ENCODE data around the gene BHLHA15.

Gene BHLHA15

DNA sequence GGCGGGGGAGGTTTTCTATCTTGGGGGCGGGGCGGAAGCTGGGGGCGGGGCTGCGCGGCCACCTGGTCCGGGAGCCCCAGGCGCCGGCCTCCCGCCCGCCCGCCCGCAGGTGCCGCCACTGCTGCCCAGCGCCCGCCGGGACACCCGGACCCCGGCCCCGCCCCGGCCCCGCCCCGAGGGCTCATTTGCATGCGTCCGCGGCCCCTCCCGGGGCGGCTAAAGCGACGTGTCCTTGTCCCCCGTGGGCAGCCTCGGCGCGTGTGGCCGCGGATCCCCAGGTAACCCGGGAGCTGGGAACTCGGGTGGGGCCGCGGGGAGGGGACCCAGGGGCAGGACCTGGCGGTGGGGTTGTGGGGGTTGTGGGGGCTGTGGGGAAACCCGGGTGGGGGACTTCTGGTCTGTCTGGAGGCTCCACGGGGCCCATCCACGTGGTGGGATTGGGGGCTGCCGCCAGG is at the start of gene BHLHA15:
TSS of gene BHLHA15 (plus strand) at position 219 of the 455 bp plus-strand sequence. CDS start 871 bp downstream, outside the sequence.
- DNase-seq (ENCODE audit: low read depth) = peak; percentile 9

GRCh38 chr7:98162758-98163157 is 48.5 kb upstream of the BHLHA15 start:
- no peak for DNase-seq (ENCODE audit: low read depth)

DNA sequence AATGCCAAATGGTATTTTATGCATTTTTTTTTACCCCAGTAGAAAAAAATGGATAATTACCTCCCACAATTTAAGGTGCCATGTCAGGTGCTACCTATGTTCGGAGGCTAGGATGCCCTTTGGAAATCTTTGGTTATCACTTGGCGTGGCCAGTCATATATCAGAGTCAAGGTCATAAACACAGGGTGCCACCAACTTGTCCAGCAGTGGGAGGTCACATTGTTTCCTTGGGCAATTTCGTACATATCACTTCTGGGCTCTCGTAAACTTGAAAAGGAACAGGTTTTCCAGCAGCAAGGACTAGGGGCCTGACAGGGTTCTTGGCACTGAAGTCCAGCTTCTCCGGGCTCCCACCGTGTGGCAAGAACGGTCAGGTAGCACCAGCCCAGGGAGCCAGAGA is 48.0 kb upstream of the BHLHA15 start:
- DNase-seq (ENCODE audit: low read depth) = no peak

DNA sequence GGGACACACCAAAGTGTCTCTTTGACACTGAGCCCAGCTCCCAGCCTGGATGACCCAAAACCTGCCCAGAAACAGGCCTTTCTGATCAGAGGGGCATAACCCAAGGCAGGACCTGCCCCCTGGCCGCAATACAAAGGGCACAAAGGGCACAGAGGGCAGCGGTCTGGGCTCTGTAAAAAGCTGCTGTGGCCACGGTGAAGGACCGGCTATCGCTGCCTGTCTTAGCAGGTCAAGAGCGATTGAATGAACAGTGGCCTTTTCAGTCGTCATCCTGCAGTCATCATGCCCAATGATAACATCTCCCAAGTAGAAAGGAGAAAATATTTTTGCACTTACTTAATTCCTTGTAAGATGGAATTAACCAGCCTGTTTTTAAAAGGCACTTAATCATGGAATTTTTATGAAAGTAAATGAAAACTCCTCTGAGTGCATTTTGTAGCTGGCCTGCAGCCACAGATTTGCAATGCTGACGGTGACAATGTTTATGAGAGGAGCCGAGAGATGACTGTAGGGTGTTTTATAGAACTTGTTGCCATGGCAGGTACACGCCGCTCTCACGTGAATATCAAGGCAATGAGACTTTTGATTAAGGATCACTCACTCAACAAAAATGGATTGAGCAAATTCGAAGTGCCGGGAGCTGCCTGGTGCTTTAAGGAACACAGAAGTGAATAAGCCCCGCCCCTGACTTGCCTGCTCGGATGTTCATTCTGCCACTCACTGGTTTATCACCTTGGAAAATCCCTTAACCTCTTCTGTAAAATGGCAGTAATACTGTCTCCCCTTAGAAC is 47.3 kb upstream of the BHLHA15 start:
- DNase-seq (ENCODE audit: low read depth) = no peak

DNA sequence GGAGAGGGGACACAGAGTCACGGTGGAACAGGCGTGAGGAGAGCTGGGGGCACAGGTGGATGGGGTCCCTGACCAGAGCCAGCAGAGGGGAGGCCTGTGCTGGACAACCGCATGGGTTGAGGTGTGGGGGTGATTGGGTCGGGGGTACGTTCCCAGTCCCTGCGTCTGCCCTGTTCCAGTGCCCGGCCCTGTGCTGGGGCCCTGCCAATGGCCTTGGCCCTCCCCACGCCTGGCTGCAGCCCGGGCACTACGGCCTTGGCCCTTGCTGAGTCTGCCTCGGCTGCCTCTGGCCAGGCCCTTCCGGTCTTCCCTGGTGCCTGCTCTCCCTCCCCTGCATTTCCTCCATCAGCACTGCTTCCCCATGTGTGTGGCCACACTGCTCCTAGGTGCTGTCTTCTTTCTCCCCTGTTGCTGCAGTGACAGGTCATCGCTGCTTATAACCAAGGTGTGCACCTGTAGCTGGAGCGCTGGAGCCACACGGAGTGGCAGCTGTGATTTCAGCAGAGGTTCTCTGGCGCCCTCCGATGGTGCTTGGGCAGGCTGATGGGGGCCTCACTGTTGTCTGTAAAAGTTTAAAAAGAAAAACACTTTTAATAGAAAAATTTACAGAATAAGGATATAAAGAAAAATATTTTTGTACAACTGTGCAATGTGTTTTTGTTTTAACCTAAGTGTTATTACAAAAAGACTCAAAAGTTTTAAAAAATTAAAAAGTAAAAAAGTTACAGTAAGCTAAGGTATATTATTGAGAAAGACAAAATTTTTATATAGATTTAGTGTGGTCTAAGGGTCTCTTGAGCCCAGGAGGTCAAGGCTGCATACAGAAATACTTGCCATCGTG is 45.2 kb upstream of the BHLHA15 start:
- DNase-seq (ENCODE audit: low read depth) = peak; percentile 17

- no peak for DNase-seq (ENCODE audit: low read depth)
These were observed 44.6 kb upstream of the BHLHA15 start for GRCh38 chr7:98166668-98166970.

DNA sequence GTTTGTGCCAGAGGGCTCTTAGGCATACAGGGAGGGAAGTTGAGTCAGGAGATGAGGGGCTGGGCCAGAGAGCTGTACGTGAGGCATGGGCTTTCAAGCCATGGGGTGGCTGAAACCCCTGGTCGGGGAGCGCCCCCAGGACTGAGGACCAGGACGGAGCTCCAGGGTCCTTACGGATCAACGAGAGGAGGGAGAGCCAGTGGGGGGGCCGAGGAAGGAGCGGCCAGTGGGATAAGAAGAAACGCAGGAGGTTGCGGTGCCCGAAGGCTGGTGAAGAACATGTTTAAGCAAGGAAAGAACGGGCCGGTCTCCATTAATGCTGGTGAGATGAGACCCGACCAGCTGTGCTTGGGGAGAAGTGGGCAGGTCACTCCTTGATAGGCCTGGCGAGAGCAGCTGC is 43.6 kb upstream of the BHLHA15 start:
- no peak for DNase-seq (ENCODE audit: low read depth)

- peak; percentile 34 for DNase-seq (ENCODE audit: low read depth)
These were observed 42.9 kb upstream of the BHLHA15 start for GRCh38 chr7:98168181-98168903.

- no peak for DNase-seq (ENCODE audit: low read depth)
These were observed 42.2 kb upstream of the BHLHA15 start for GRCh38 chr7:98168904-98169621.

DNA sequence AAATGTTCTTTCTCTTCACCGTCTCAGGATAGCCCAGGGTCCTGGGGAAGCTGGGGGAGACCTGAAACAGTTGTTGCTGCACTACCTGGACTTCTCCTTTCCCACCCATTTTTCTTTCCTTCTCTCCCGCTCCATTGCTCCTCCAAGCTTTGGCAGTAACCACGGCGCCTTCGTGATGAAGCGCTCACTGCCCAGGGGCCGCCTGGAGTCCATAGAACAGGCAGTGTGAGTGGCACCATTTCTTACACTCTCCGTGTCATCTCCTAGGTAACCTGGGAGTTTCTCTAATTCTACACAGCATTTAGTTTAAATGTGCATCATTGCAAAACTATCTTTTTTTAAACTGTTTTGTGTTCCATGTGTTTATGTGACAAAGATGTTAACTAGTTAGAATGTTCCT is 40.3 kb upstream of the BHLHA15 start:
- DNase-seq (ENCODE audit: low read depth) = no peak

- no peak for DNase-seq (ENCODE audit: low read depth)
These were observed 39.8 kb upstream of the BHLHA15 start for GRCh38 chr7:98171449-98171848.

DNA sequence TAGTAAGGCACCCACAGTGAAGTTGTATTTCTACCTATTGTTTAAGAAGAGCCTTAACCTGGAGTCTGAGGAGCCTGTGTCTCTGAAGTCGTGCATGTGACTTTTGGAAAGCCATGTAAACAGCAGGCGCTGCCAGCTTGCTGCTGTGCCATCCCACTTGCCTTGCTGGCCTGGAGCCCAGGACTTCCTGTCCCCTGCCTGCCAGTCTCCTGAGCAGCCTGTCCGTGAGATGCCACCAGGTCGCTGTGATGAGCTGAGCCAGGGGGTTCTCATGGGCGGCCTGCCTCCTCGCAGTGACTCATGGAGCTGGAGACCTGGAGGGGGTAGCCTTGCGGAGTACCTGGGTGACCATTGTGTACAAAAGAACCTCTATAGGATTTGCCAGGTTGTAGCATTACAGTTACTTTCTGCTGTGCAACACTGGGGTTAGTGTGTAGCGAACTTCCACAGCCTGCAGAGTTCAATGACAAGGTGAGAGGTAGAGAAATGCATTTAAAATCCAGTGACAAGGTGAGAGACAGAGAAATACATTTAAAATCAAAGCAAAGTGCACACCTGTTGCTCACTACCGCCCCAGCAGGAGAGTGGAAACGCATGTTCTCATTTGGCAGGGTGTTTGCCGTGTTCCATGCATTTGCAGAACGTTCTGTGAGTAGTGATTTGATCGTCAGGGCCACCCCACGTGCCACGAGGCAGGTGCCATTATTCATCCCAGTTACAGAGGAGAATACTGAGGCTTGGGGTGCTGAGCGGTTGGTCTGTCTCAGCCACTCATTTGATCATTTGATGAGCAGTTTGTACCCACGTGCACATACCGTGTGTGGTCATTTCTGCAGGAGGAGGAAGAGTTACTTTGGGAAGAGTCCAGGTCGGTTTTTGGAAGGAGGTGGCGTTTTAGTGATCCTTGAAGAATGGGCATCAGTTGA is 36.6 kb upstream of the BHLHA15 start:
- DNase-seq (ENCODE audit: low read depth) = no peak

- no peak for DNase-seq (ENCODE audit: low read depth)
These were observed 35.8 kb upstream of the BHLHA15 start for GRCh38 chr7:98175260-98175940.

DNA sequence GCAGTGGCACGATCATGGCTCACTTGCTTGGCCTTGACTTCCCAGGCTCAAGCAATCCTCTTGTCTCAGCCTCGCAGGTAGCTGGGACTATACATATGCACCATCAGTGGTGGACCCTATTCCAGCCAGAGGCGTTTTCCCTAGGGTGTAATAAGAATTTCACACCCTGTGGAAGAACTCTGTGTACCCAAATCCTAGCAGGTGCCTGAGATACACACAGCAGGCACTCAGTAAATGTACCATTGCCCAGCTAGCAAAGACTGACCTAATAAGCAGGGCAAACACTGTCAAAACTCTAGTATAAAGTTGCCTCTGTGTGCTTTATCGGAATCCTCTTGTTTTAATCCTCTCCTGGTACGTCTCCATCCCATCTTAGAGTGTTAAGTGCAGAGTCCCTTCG is 33.7 kb upstream of the BHLHA15 start:
- DNase-seq (ENCODE audit: low read depth) = no peak

GRCh38 chr7:98178321-98178720 is 32.9 kb upstream of the BHLHA15 start:
- no peak for DNase-seq (ENCODE audit: low read depth)

DNA sequence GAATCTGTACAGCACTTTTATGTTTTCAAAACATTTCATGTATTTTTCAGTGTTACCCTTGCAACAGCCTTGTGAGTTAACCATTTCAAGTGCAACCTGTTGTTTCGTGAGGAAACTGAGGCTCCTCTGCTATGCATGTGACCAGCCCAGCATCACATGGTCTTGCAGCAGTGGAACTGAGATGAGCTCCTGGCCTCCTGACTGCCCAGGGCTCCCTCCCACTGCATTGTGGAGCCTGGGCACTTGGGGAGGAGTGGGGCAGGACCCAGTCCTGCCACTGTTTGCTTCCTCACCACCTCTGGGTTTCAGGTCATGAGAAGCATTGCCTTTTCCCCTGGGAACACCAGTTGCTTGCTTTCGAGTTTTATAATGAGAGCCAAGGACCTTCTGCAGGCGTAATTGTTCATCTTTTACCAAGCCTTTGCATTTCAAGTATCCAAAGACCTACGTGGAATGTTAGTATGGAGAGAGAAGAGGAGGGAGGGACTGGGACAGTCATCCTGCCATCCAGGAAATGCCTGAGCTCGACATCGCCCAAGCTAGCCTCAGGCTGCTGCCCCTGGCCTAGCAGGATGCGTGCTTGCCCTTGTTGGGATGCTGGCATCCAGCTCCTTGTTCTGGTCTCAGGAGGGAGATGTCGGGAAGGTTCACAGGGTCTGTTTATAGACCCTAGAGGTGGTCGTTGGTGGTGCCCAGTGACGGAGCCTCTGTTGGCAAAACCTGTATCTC is 32.3 kb upstream of the BHLHA15 start:
- DNase-seq (ENCODE audit: low read depth) = no peak

GRCh38 chr7:98180751-98181150 is 30.5 kb upstream of the BHLHA15 start:
- no peak for DNase-seq (ENCODE audit: low read depth)

- no peak for DNase-seq (ENCODE audit: low read depth)
These were observed 26.1 kb upstream of the BHLHA15 start for GRCh38 chr7:98185101-98185500.

DNA sequence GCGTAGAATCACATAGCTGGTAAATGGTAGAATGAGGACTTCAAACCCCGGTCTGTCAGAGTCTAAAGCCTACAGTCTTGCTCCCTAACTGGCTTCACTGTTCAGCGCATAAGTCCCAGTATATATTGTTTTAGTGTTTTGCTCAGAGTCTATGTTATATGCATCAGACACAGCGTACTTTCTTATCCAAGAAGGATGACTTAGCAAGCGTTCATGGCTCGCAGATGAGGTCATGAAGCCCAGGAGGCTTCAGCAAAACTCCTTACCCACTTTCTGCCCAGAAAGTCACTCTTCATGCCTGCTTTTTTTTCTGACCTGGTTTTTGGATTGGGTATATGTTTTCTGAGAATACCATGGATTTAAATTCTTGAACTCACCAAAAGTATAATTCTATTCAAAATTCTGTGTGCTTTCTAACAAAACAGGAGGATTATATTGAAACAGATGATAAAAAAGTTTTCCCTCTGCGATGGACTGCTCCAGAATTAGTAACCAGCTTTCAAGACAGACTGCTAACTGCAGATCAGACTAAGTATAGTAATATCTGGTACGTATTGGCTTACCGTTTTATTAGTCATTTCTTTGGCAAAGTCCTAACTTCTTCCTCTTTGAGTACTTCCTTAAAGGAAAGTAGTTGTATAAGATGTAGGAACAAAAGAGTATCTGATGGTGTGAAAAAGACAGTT is 24.6 kb upstream of the BHLHA15 start:
- DNase-seq (ENCODE audit: low read depth) = no peak
